ENCODE measurements around the gene TUG1.

DNA sequence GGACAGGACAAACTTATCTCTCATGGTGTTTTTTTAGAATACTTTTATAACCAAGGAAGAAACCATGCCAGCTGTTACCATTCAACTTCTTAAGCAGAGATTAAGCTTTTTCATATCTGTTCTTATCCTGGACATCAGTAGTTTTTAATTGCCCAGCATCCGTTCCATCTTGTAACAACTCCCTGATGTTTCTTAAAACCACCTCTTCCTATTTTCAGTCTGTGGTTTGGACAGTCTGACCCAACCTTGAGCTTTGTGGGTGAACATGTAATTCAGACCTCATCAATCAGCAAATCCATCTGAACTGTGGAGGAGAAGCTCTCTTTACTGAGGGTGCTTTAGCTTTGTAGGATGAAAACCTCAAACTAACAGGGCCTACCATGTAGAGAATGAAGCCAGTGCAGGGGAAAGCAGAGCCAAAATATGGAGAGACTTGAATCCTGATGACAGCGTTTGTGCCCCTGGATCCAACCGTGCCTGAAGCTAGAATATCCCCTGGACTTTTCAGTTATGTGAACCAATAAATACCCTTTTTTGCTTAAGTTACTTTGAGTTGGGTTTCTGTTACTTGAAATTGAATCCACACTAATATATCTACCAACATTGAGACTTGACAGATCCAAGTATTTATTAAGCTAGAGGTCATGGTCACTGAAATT lies 9.4 kb downstream of the TUG1 start:
- TF ChIP-seq, protein P1, sequence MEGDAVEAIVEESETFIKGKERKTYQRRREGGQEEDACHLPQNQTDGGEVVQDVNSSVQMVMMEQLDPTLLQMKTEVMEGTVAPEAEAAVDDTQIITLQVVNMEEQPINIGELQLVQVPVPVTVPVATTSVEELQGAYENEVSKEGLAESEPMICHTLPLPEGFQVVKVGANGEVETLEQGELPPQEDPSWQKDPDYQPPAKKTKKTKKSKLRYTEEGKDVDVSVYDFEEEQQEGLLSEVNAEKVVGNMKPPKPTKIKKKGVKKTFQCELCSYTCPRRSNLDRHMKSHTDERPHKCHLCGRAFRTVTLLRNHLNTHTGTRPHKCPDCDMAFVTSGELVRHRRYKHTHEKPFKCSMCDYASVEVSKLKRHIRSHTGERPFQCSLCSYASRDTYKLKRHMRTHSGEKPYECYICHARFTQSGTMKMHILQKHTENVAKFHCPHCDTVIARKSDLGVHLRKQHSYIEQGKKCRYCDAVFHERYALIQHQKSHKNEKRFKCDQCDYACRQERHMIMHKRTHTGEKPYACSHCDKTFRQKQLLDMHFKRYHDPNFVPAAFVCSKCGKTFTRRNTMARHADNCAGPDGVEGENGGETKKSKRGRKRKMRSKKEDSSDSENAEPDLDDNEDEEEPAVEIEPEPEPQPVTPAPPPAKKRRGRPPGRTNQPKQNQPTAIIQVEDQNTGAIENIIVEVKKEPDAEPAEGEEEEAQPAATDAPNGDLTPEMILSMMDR (IDR thresholded peaks at IDR 0.05), result no peak
- no peak for TF ChIP-seq POLR2A (IDR thresholded peaks at IDR 0.05)

Measured in adrenal gland (tissue), 5 donors.